Omental fat pad (tissue), 4 donors: ENCODE measurements around the gene MYO5C. TPM values are rescaled to one million over a fixed set of nuclear protein-coding genes. Genes with fewer than 3 reads are reported as not detected.

ENCODE experiments used
- ATAC-seq: fragments of 150-250 bp; one replicate; pipeline ENCODE4 v1.9.1; 2016; ENCODE audit warnings: mild to moderate bottlenecking, moderate library complexity; ENCODE audit not compliant: low FRiP score
- DNase-seq: peaks from one replicate; pipeline ENCODE4 v3.0.0-alpha.2; 2019; ENCODE audit warnings: low spot score
- total RNA-seq, 4 donors: library from RNA; depleted of rRNA; stranded (reverse); fragments of >200 nt; gene quantifications; one replicate each; pipeline ENCODE4 v1.1.0, GENCODE V29; 2016
- TF ChIP-seq, protein P1 (sequence below), 3 donors: fragments of 450-650 bp; IDR thresholded peaks; one replicate each; pipeline ENCODE4 v1.5.1; 2016 to 2017; ENCODE audit warnings: antibody characterized with exemption in 3 of 3, mild to moderate bottlenecking in 3 of 3, moderate library complexity in 2 of 3

The MYO5C gene
- total RNA-seq, 4 donors from 2014 or later = 7.7 to 58.3 (median 15.5) TPM

DNA sequence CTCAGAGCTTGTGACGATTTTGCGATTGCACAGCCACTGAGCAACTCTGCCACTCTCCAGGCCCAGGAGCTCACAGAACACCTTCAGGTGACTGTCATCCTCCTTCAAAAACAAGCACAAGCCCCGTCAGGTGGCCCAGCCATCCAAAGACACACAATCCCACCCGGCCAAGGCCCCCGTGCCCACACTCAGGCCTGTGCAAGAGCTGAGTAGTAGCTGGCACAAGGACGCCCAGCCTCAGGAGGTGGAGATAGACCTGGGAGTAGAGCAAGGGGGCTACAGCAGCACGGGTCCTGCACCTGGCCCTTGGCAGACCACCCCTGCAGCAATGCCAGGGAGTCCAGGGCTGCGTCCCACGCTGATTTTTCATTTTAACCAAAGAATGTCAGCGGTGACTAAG, 34.6 kb downstream of the MYO5C start:
- DNase-seq (no peak), ATAC-seq (no peak)
- TF ChIP-seq, protein P1, sequence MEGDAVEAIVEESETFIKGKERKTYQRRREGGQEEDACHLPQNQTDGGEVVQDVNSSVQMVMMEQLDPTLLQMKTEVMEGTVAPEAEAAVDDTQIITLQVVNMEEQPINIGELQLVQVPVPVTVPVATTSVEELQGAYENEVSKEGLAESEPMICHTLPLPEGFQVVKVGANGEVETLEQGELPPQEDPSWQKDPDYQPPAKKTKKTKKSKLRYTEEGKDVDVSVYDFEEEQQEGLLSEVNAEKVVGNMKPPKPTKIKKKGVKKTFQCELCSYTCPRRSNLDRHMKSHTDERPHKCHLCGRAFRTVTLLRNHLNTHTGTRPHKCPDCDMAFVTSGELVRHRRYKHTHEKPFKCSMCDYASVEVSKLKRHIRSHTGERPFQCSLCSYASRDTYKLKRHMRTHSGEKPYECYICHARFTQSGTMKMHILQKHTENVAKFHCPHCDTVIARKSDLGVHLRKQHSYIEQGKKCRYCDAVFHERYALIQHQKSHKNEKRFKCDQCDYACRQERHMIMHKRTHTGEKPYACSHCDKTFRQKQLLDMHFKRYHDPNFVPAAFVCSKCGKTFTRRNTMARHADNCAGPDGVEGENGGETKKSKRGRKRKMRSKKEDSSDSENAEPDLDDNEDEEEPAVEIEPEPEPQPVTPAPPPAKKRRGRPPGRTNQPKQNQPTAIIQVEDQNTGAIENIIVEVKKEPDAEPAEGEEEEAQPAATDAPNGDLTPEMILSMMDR (IDR thresholded peaks at IDR 0.05) = no peak

DNA sequence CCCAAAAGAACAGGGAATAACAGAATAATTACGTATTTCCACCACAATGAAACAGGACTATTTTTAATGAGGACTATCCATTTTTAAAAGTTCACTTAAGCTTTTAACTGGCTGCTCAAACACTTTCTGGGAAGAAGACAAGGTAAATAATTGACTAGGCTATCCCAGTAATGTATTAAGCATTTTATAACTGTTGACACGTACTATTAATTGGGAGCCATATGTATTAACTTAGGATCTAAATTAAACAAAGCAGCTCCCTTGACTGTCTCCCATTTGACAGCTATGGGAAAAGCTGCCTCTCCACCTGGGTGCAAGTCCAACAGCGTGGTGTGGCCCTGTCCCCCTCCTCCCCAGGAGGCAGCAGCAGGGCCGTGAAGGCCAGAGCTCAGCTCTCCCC, 36.1 kb downstream of the MYO5C start:
- no peak for ATAC-seq
- TF ChIP-seq, protein P1 (IDR thresholded peaks at IDR 0.05) = no peak
- DNase-seq = no peak

DNA sequence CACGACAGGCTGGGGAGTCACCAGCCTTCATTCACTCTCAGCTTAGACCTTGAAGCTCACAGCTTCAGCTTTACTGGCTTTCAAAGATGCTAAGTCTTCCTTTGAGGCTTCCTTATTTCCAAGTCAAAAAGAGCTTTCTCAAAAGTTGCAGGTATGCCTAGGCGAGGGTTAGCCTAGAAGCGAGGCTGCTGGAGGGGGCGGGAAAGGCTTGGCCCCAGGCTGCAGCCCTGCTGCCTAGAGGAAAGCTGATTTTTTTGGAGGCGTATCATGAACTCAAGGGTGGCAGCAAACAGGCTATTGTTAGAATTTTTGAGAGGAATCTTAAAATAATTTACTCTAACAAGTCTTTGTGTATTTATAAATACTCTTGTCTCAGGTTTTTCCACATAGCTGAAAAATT, 37.1 kb downstream of the MYO5C start:
- ATAC-seq = no peak
- no peak for DNase-seq
- TF ChIP-seq, protein P1 (IDR thresholded peaks at IDR 0.05) = no peak

DNA sequence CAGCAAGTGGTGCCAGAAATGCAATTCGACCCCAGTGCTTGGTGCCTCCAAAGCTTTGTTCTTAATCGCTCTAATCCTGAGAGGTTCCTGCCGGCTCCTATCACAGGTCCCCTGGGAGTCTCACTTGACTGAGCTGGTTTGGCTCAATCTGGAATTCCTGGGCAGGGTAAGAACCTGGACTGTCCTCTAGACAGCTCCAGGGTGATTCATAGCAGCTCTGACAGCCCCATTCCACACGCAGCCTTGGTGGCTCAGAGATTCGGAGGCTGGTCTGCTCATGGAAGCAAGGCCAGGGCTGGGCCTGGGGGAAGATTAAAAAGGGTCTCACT, 37.9 kb downstream of the MYO5C start:
- no peak for DNase-seq
- TF ChIP-seq, protein P1 (IDR thresholded peaks at IDR 0.05) = no peak
- no peak for ATAC-seq

DNA sequence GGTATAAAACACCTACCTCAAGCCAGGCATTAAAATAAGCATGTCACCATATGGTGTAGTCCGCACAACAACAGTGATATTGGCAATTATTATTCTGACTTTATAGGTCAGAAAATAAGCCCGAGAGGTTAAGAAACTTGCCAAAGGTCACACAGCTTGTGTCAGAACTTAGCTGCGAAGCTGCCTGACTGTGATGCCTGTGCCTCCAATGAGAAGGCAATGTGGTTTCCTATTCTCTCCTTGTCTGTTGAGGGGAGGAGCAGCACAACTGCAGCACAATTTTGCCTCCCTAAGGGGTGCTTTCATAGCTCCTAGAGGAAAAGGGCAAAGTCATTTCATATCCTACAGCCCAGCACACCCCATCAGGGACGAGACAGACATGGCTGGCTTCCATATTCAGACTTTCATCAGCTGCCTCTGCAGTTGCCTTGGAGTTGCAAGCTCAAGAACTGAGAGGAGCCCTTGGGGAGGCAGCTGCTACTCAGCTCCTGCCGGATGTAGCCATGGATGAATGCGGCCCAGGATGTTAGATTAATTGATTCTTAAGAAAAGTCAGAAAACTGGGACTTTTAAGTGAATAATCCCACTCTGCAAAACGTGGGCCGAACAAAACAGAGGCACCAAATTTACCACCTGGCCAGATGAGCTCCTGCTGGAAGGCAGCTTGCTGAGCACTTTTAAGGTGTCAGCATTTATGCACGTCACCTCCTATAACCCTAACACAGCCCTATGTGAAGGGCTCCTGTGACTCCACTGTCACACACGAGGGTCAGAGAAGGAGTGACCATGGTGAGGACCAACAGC, 38.5 kb downstream of the MYO5C start:
- ATAC-seq (no peak), DNase-seq (no peak)
- TF ChIP-seq, protein P1 (IDR thresholded peaks at IDR 0.05) = no peak

DNA sequence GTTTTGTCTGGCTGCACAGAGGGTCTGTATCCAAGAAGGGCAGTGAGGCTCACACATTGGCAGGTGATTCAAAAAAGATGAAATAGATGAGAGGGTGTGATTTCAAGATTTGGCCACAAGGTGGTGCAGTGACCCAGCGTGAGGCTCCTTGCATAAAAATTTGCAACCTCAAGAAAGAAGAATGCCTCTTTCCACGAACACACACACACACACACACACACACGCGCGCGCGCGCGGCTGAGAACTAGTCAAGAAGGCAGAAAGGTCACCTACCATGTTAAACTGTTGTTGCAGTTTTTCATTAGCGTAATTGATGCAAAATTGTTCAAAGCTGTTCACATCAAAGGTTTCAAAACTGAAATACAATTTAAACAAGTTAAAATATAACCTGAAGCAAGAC, 39.2 kb downstream of the MYO5C start:
- ATAC-seq (peak; percentile 57), DNase-seq (peak; percentile 54)
- TF ChIP-seq, protein P1 (IDR thresholded peaks at IDR 0.05) = peak in 2 of 3 donors; percentile 5 to 52

DNA sequence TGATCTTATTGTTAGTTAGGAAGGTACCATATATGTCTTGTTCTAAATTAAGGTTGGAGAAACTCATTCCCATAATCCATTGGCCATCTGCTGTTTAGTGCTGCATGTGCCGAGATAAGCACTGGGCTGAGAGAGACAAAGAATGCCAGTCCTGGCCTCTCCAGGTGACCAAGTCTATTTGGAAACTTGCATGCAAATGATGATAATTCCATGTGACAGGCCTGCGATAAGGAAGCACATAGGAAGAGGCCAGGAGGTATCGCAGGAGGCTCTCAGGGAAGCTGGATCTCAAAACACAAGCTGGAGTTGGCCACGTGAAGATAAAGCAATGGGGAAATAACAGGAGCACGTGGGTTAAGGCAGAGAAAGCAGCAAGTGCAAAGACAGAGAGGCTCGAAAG, 39.7 kb downstream of the MYO5C start:
- TF ChIP-seq, protein P1 (IDR thresholded peaks at IDR 0.05) = no peak
- DNase-seq = no peak
- no peak for ATAC-seq
